Measurements from ENCODE around the gene L3MBTL4.

DNA sequence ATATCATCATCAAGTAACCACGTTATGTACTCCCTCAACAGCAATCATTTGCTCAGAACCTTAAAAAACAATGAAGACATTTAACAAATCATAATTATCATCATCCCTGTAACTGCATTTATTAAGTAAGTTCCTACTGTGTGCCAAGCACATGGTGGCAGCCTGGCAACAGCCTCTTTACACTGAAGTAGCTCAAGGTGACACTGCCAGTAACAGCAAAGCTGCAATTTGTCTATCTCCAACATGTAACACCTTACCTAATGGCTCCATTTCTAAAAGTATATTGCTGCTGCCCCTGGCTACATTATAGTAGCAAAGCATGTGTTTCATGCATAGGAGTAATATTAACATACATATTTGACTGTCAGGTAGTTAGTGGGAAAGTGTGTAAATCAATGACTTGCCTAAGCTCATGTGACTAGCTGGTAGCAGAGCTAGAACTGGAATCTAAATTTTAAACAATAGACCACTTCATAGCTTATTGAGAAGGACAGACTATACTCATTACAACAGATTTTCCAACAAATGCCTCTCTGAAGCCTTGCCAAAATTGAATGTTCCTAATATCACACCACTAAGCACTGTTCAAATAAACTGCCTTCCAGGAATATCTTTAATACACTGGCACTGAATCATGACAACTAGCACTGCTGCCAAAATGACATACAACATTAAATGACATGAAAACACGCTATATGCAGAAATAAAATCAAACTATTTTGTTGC, 86.7 kb downstream of the L3MBTL4 start:
- TF ChIP-seq, protein P1, sequence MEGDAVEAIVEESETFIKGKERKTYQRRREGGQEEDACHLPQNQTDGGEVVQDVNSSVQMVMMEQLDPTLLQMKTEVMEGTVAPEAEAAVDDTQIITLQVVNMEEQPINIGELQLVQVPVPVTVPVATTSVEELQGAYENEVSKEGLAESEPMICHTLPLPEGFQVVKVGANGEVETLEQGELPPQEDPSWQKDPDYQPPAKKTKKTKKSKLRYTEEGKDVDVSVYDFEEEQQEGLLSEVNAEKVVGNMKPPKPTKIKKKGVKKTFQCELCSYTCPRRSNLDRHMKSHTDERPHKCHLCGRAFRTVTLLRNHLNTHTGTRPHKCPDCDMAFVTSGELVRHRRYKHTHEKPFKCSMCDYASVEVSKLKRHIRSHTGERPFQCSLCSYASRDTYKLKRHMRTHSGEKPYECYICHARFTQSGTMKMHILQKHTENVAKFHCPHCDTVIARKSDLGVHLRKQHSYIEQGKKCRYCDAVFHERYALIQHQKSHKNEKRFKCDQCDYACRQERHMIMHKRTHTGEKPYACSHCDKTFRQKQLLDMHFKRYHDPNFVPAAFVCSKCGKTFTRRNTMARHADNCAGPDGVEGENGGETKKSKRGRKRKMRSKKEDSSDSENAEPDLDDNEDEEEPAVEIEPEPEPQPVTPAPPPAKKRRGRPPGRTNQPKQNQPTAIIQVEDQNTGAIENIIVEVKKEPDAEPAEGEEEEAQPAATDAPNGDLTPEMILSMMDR (IDR thresholded peaks at IDR 0.05; ENCODE audit: poor library complexity): no peak
- TF ChIP-seq EZH2 (IDR thresholded peaks at IDR 0.05; ENCODE audit: borderline replicate concordance): no peak
- TF ChIP-seq EZH2phosphoT487 (IDR thresholded peaks at IDR 0.05; ENCODE audit: low read depth, severe bottlenecking, unreplicated experiment): no peak

Data from hepatocyte (in vitro differentiated cells).